ENCODE data around the gene RAB3C. TPM values are rescaled to one million over a fixed set of nuclear protein-coding genes. Genes with fewer than 3 reads are reported as not detected.

The RAB3C gene
- total and polyA plus RNA-seq, 2 donors (not counting 1 experiment from before 2014, with no cell fraction given) = not detected

DNA sequence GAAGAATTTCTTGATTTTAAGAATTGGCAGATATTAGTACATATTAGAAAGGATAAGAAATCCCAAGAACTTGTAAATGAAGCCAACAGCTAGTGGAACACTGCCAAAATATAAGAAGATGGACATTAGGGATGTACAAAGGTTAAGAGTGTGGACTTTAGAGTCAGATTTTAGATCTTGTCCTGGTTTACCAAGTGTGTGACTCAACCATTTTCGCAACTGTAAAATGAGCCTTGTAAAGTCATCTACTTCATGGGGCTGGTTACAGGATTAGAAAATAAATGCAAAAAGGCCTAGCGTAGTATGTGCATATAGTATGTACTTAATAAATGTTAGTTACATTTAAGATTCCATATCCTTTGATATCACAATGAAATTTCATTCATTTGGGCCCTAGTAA is 260.0 kb downstream of the RAB3C start:
- no peaks in the 10 kb centered on the region for H3K36me3 ChIP-seq (ENCODE audit: control insufficient read depth, insufficient read depth, low read length)
- no peak overlapping the region for H3K9ac ChIP-seq (ENCODE audit: insufficient read depth, low read length)
- H3K27ac ChIP-seq (ENCODE audit: insufficient read depth, low read length) = no peak overlapping the region
- DNase-seq (ENCODE audit: low read depth in 2 of 2) = peak in 1 of 2 donors; percentile 48
- H3K4me3 ChIP-seq (replicated peaks in 1 of 4; ENCODE audit: control extremely low read depth in 1 of 4, insufficient read depth in 1 of 4, low read depth in 3 of 4, low read length in 4 of 4) = no peak overlapping the region
- no peak overlapping the region for H3K4me2 ChIP-seq (ENCODE audit: extremely low read depth, insufficient read depth, low read length)
- H3K27me3 ChIP-seq (ENCODE audit: control insufficient read depth, insufficient read depth, low read length) = no peaks in the 10 kb centered on the region
- no peaks in the 10 kb centered on the region for H4K20me1 ChIP-seq (ENCODE audit: control insufficient read depth, extremely low read depth, insufficient read depth, low read length)
- TF ChIP-seq, protein P1, sequence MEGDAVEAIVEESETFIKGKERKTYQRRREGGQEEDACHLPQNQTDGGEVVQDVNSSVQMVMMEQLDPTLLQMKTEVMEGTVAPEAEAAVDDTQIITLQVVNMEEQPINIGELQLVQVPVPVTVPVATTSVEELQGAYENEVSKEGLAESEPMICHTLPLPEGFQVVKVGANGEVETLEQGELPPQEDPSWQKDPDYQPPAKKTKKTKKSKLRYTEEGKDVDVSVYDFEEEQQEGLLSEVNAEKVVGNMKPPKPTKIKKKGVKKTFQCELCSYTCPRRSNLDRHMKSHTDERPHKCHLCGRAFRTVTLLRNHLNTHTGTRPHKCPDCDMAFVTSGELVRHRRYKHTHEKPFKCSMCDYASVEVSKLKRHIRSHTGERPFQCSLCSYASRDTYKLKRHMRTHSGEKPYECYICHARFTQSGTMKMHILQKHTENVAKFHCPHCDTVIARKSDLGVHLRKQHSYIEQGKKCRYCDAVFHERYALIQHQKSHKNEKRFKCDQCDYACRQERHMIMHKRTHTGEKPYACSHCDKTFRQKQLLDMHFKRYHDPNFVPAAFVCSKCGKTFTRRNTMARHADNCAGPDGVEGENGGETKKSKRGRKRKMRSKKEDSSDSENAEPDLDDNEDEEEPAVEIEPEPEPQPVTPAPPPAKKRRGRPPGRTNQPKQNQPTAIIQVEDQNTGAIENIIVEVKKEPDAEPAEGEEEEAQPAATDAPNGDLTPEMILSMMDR (conservative IDR thresholded peaks at IDR 0.05 in 1 of 2, IDR thresholded peaks at IDR 0.05 in 1 of 2; ENCODE audit: low read depth in 1 of 2, low read length in 2 of 2) = no peak
- TF ChIP-seq EZH2 (IDR thresholded peaks at IDR 0.05; ENCODE audit: low read length, missing control alignments) = no peak
- no peaks in the 10 kb centered on the region for H3K79me2 ChIP-seq (ENCODE audit: control insufficient read depth, insufficient read depth, low read length)
- H3K4me1 ChIP-seq (ENCODE audit: control insufficient read depth, extremely low read depth, insufficient read depth, low read length) = no peaks in the 10 kb centered on the region
- no peak overlapping the region for H2AFZ ChIP-seq (ENCODE audit: low read length)
- H3K9me3 ChIP-seq (ENCODE audit: control insufficient read depth, insufficient read depth, low read depth, low read length) = no peaks in the 10 kb centered on the region

DNA sequence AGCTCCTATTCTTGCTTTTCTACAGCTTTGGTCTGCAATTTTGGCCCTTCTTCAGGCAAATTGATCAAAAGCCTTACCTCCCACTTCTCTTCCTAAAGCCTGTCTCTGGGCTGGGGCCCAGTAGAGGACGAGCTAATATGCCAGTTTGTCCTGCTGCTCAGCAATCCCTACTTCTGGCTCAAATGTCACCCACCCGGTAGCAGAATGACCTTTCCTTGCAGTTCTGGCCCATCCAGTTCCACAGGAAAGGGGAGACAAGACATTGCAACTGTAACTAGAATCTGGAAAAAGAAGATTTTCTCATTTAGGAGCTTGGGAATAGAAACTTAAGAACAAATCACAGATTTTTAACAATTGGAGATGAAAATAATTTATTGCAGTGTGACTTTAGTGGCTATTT is 261.5 kb downstream of the RAB3C start:
- Histone ChIP-seq H3K4me3 (replicated peaks in 1 of 4; ENCODE audit: control extremely low read depth in 1 of 4, insufficient read depth in 1 of 4, low read depth in 3 of 4, low read length in 4 of 4) (no peak overlapping the region), H3K9ac (ENCODE audit: insufficient read depth, low read length) (no peak overlapping the region), H3K9me3 (ENCODE audit: control insufficient read depth, insufficient read depth, low read depth, low read length) (no peaks in the 10 kb centered on the region), H4K20me1 (ENCODE audit: control insufficient read depth, extremely low read depth, insufficient read depth, low read length) (no peaks in the 10 kb centered on the region), H3K27ac (ENCODE audit: insufficient read depth, low read length) (no peak overlapping the region), H3K27me3 (ENCODE audit: control insufficient read depth, insufficient read depth, low read length) (no peaks in the 10 kb centered on the region), H3K4me1 (ENCODE audit: control insufficient read depth, extremely low read depth, insufficient read depth, low read length) (no peaks in the 10 kb centered on the region), H3K4me2 (ENCODE audit: extremely low read depth, insufficient read depth, low read length) (no peak overlapping the region), H3K36me3 (ENCODE audit: control insufficient read depth, insufficient read depth, low read length) (no peaks in the 10 kb centered on the region), H3K79me2 (ENCODE audit: control insufficient read depth, insufficient read depth, low read length) (no peaks in the 10 kb centered on the region), H2AFZ (ENCODE audit: low read length) (no peak overlapping the region)
- TF ChIP-seq, protein P1 (conservative IDR thresholded peaks at IDR 0.05 in 1 of 2, IDR thresholded peaks at IDR 0.05 in 1 of 2; ENCODE audit: low read depth in 1 of 2, low read length in 2 of 2) = no peak
- DNase-seq (ENCODE audit: low read depth in 2 of 2) = no peak

DNA sequence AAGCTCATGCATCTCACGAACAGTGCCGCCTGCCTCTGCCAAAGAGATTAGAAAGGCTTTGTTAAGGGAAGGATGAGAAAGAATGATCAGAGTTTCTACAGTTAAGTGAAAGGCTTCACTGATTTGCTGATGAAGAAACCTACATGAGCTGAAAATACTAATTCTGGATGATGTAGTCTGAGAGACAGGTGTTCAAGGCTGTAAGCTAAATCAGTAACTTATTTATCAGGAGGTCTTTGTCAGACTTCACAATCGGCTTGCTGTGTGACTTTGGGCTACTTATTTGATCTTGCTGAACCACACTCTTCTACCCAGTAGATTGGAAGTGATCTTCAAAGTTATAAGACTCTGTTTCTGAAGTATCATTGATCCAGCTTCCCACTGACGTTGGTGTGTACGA is 264.2 kb downstream of the RAB3C start:
- Histone ChIP-seq H3K9me3 (ENCODE audit: control insufficient read depth, insufficient read depth, low read depth, low read length) (no peaks in the 10 kb centered on the region), H3K4me3 (replicated peaks in 1 of 4; ENCODE audit: control extremely low read depth in 1 of 4, insufficient read depth in 1 of 4, low read depth in 3 of 4, low read length in 4 of 4) (no peak overlapping the region), H4K20me1 (ENCODE audit: control insufficient read depth, extremely low read depth, insufficient read depth, low read length) (no peaks in the 10 kb centered on the region), H3K36me3 (ENCODE audit: control insufficient read depth, insufficient read depth, low read length) (no peaks in the 10 kb centered on the region), H2AFZ (ENCODE audit: low read length) (no peak overlapping the region), H3K27ac (ENCODE audit: insufficient read depth, low read length) (no peak overlapping the region), H3K4me1 (ENCODE audit: control insufficient read depth, extremely low read depth, insufficient read depth, low read length) (no peaks in the 10 kb centered on the region), H3K27me3 (ENCODE audit: control insufficient read depth, insufficient read depth, low read length) (no peaks in the 10 kb centered on the region), H3K9ac (ENCODE audit: insufficient read depth, low read length) (no peak overlapping the region), H3K79me2 (ENCODE audit: control insufficient read depth, insufficient read depth, low read length) (no peaks in the 10 kb centered on the region), H3K4me2 (ENCODE audit: extremely low read depth, insufficient read depth, low read length) (no peak overlapping the region)
- TF ChIP-seq EZH2 (IDR thresholded peaks at IDR 0.05; ENCODE audit: low read length, missing control alignments) = no peak
- TF ChIP-seq, protein P1 (conservative IDR thresholded peaks at IDR 0.05 in 1 of 2, IDR thresholded peaks at IDR 0.05 in 1 of 2; ENCODE audit: low read depth in 1 of 2, low read length in 2 of 2) = no peak
- no peak for DNase-seq (ENCODE audit: low read depth in 2 of 2)
